ENCODE measurements around the gene ROBO3. TPM values are rescaled to one million over a fixed set of nuclear protein-coding genes. Genes with fewer than 3 reads are reported as not detected.

Gene ROBO3
- total and polyA plus RNA-seq, 12 donors = 1.7 to 87.4 (median 19.1) TPM

- H3K27me3 ChIP-seq = no peaks in the 10 kb centered on the region
- H3K4me1 ChIP-seq (replicated peaks in 1 of 2) = peaks cover 7 to 9% of the 10 kb centered on the region in 2 donors
- no peak for TF ChIP-seq CTCF (IDR thresholded peaks at IDR 0.05)
- no peak for TF ChIP-seq POLR2A (IDR thresholded peaks at IDR 0.05)
- 95 to 100% (median 98%) methylated on average over 2 of the region's 2 CpGs for WGBS, 4 donors
- DNase-seq = no peak
- no peaks in the 10 kb centered on the region for H3K36me3 ChIP-seq (replicated peaks in 1 of 2)
- H3K27ac ChIP-seq = no peak overlapping the region
- no peaks in the 10 kb centered on the region for H3K9me3 ChIP-seq (replicated peaks in 1 of 3)
- intact Hi-C loops (cut with DNase I) = no loop called here
- H3K4me3 ChIP-seq = no peak overlapping the region
These were observed 54.7 kb downstream of the ROBO3 start for GRCh38 chr11:124919898-124920297.

GRCh38 chr11:124920356-124920755 lies 55.1 kb downstream of the ROBO3 start:
- TF ChIP-seq CTCF (IDR thresholded peaks at IDR 0.05) (no peak), POLR2A (IDR thresholded peaks at IDR 0.05) (no peak)
- Histone ChIP-seq H3K27me3 (no peaks in the 10 kb centered on the region), H3K9me3 (replicated peaks in 1 of 3) (no peaks in the 10 kb centered on the region), H3K27ac (no peak overlapping the region), H3K36me3 (replicated peaks in 1 of 2) (no peaks in the 10 kb centered on the region), H3K4me1 (replicated peaks in 1 of 2) (peaks cover 7 to 9% of the 10 kb centered on the region in 2 donors), H3K4me3 (no peak overlapping the region)
- DNase-seq = no peak
- intact Hi-C loops (cut with DNase I) = no loop called here
- WGBS, 4 donors = 81 to 98% (median 93%) methylated on average over 5 of the region's 5 CpGs

- H3K4me1 ChIP-seq (replicated peaks in 1 of 2) = peaks cover 7 to 9% of the 10 kb centered on the region in 2 donors
- H3K27ac ChIP-seq = peak overlapping the region in 2 of 5 donors; percentile 47 to 54
- no peaks in the 10 kb centered on the region for H3K9me3 ChIP-seq (replicated peaks in 1 of 3)
- no peaks in the 10 kb centered on the region for H3K36me3 ChIP-seq (replicated peaks in 1 of 2)
- H3K27me3 ChIP-seq = no peaks in the 10 kb centered on the region
- DNase-seq = peak; percentile 70 to 84 (median 77)
- intact Hi-C loops (cut with DNase I) = no loop called here
- TF ChIP-seq POLR2A (IDR thresholded peaks at IDR 0.05) (no peak), CTCF (IDR thresholded peaks at IDR 0.05) (no peak)
- 0 to 12% (median 7%) methylated on average over 2 to 82 of the region's 82 CpGs for WGBS, 4 donors
- peak overlapping the region in 1 of 4 donors; percentile 56 for H3K4me3 ChIP-seq
These were observed 55.8 kb downstream of the ROBO3 start for GRCh38 chr11:124920870-124921609.

- TF ChIP-seq POLR2A (IDR thresholded peaks at IDR 0.05) (no peak), CTCF (IDR thresholded peaks at IDR 0.05) (no peak)
- H3K4me1 ChIP-seq (replicated peaks in 1 of 2) = peaks cover 7 to 9% of the 10 kb centered on the region in 2 donors
- no peaks in the 10 kb centered on the region for H3K27me3 ChIP-seq
- no peaks in the 10 kb centered on the region for H3K36me3 ChIP-seq (replicated peaks in 1 of 2)
- no peaks in the 10 kb centered on the region for H3K9me3 ChIP-seq (replicated peaks in 1 of 3)
- no peak for DNase-seq
- H3K27ac ChIP-seq = no peak overlapping the region
- 91 to 100% (median 94%) methylated on average over 4 of the region's 4 CpGs for WGBS, 4 donors
- H3K4me3 ChIP-seq = no peak overlapping the region
- intact Hi-C loops (cut with DNase I) = no loop called here
These were observed 57.6 kb downstream of the ROBO3 start for GRCh38 chr11:124922831-124923230.
